T follicular helper cell (primary cell): ENCODE data around the gene UBE2E2.
"Not testable (repeated sequence)": the region's sequence is repeated elsewhere in the genome, so short reads cannot be mapped to it uniquely, and the experiment has no call there.

ENCODE experiments used
- DNase-seq: peaks from one replicate; pipeline ENCODE4 v3.0.0-alpha.2; 2020; ENCODE audit warnings: low read depth
- total RNA-seq, 2 experiments: gene quantifications; one replicate each; lab custom pipeline; 2026; lab: John Stamatoyannopoulos, UW

Gene UBE2E2
- total RNA-seq = 2.6 to 2.7 reads per million in 2 experiments

- DNase-seq = peak; percentile 4
Measured at GRCh38 chr3:23202921-23203707, at the start of gene UBE2E2. Gene UBE2E2, plus strand, starts transcription at chr3:23203327.

GRCh38 chr3:23153436-23153835, 49.7 kb upstream of the UBE2E2 start:
- DNase-seq = no peak

- no peak for DNase-seq
Measured at GRCh38 chr3:23157331-23157730, 45.8 kb upstream of the UBE2E2 start.

- no peak for DNase-seq
Measured at GRCh38 chr3:23159929-23160328, 43.2 kb upstream of the UBE2E2 start.

GRCh38 chr3:23161308-23161707, 41.8 kb upstream of the UBE2E2 start:
- no peak for DNase-seq

- no peak for DNase-seq
Measured at GRCh38 chr3:23161896-23162570, 41.1 kb upstream of the UBE2E2 start.

- no peak for DNase-seq
Measured at GRCh38 chr3:23162934-23163333, 40.2 kb upstream of the UBE2E2 start.

- no peak for DNase-seq
Measured at GRCh38 chr3:23164746-23165145, 38.4 kb upstream of the UBE2E2 start.

GRCh38 chr3:23165571-23165970, 37.6 kb upstream of the UBE2E2 start:
- DNase-seq = no peak

- no peak for DNase-seq
Measured at GRCh38 chr3:23166276-23166675, 36.9 kb upstream of the UBE2E2 start.

- no peak for DNase-seq
Measured at GRCh38 chr3:23166845-23167244, 36.3 kb upstream of the UBE2E2 start.

GRCh38 chr3:23169551-23169950, 33.6 kb upstream of the UBE2E2 start:
- DNase-seq = no peak

- DNase-seq = no peak
Measured at GRCh38 chr3:23170291-23170690, 32.8 kb upstream of the UBE2E2 start.

GRCh38 chr3:23172059-23172458, 31.1 kb upstream of the UBE2E2 start:
- DNase-seq = no peak

GRCh38 chr3:23174426-23175039, 28.6 kb upstream of the UBE2E2 start:
- DNase-seq = no peak

- DNase-seq = no peak
Measured at GRCh38 chr3:23175341-23176083, 27.6 kb upstream of the UBE2E2 start.

GRCh38 chr3:23176839-23177238, 26.3 kb upstream of the UBE2E2 start:
- not testable (repeated sequence) for DNase-seq

GRCh38 chr3:23182996-23183513, 20.1 kb upstream of the UBE2E2 start:
- no peak for DNase-seq

GRCh38 chr3:23183731-23184130, 19.4 kb upstream of the UBE2E2 start:
- DNase-seq = no peak

GRCh38 chr3:23185861-23186260, 17.3 kb upstream of the UBE2E2 start:
- no peak for DNase-seq

- DNase-seq = no peak
Measured at GRCh38 chr3:23189187-23189586, 13.9 kb upstream of the UBE2E2 start.

GRCh38 chr3:23192816-23193215, 10.3 kb upstream of the UBE2E2 start:
- no peak for DNase-seq
